OCI-LY3 (cell line): ENCODE measurements around the gene FRMD4B.
"Not testable (repeated sequence)": the region's sequence is repeated elsewhere in the genome, so short reads cannot be mapped to it uniquely, and the experiment has no call there.

ENCODE experiments used
- H2AFZ ChIP-seq: fragments of 200-600, 300-600 bp; shearing (Covaris generic); 2 replicates; pipeline ENCODE4 v1.6.0; 2014; ENCODE audit warnings: antibody characterized with exemption, low read depth, low read length
- H3K27ac ChIP-seq: fragments of 200-600, 300-600 bp; sonication (generic); 2 replicates; pipeline ENCODE4 v1.5.1; 2014; ENCODE audit warnings: mild to moderate bottlenecking, low read length, moderate library complexity, mixed read lengths
- H3K27me3 ChIP-seq: fragments of 200-600, 300-600 bp; sonication (generic); 2 replicates; pipeline ENCODE4 v1.6.1; 2014; ENCODE audit warnings: low read depth, low read length, mixed read lengths
- H3K36me3 ChIP-seq: fragments of 200-600, 300-600 bp; sonication (generic); replicated peaks from 2 replicates; pipeline ENCODE3; 2014; ENCODE audit warnings: low read depth, low read length, mixed read lengths
- H3K4me1 ChIP-seq: fragments of 300-600, 200-600 bp; sonication (generic); 2 replicates; pipeline ENCODE4 v1.6.1; 2014; ENCODE audit warnings: low read length, mixed read lengths
- H3K4me2 ChIP-seq: fragments of 200-600, 300-600 bp; sonication (generic); 2 replicates; pipeline ENCODE4 v1.6.1; 2014; ENCODE audit warnings: low read length, mixed read lengths
- H3K4me3 ChIP-seq: fragments of 300-600, 200-600 bp; sonication (generic); 2 replicates; pipeline ENCODE4 v1.5.1; 2014; ENCODE audit warnings: antibody characterized with exemption, mild to moderate bottlenecking, low read length, moderate library complexity
- H3K79me2 ChIP-seq: fragments of 300-600, 200-600 bp; shearing (Covaris generic); 2 replicates; pipeline ENCODE4 v1.6.1; 2014; ENCODE audit warnings: mild to moderate bottlenecking, low read length, mixed read lengths
- H3K9ac ChIP-seq: fragments of 300-600, 200-600 bp; shearing (Covaris generic); 2 replicates; pipeline ENCODE4 v1.6.0; 2014; ENCODE audit warnings: mild to moderate bottlenecking, low read length, moderate library complexity
- H3K9me3 ChIP-seq: fragments of 200-600, 300-600 bp; shearing (Covaris generic); 2 replicates; pipeline ENCODE4 v1.6.1; 2014; ENCODE audit warnings: low read length, mixed read lengths; ENCODE audit not compliant: insufficient read depth
- H4K20me1 ChIP-seq: fragments of 200-600, 300-600 bp; sonication (generic); 2 replicates; pipeline ENCODE4 v1.6.1; 2016; ENCODE audit warnings: low read length, mixed read lengths; ENCODE audit not compliant: insufficient read depth
- EZH2phosphoT487 ChIP-seq: fragments of 200-600 bp; shearing (Covaris generic); IDR thresholded peaks from 2 replicates; pipeline ENCODE4 v1.6.1; 2018; ENCODE audit warnings: antibody characterized with exemption, mixed run types, low read depth
- TF ChIP-seq, protein P1 (sequence below): fragments of 200-600, 300-600 bp; sonication (generic); IDR thresholded peaks from 2 replicates; pipeline ENCODE4 v1.5.1; 2014; ENCODE audit warnings: antibody characterized with exemption, low read length, low read depth

FRMD4B gene

DNA sequence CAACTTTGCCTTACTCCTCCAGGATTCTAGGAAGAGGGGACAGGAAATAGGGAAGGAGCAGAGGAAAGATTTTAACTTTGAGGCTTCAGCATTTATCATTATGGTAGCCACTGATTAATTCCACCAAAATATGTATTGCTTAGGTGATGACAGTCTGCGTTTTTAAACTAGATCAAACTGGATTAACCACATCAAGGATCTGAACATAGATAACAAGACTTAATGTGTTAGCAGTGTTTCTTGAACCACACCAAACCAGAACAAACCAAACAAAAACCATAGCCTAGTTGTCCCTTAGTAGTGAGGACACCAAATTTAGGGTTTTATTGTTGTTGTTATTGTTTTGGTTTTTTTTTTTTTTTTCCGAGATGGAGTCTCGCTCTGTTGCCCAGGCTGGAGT is 150.0 kb downstream of the FRMD4B start:
- Histone ChIP-seq H3K79me2 (no peaks in the 10 kb centered on the region), H3K9me3 (no peaks in the 10 kb centered on the region), H3K4me1 (no peaks in the 10 kb centered on the region), H4K20me1 (no peaks in the 10 kb centered on the region), H3K9ac (no peak overlapping the region), H3K4me2 (no peak overlapping the region), H3K27ac (no peak overlapping the region), H3K36me3 (no peaks in the 10 kb centered on the region), H3K4me3 (no peak overlapping the region), H2AFZ (no peak overlapping the region), H3K27me3 (no peaks in the 10 kb centered on the region)
- TF ChIP-seq, protein P1, sequence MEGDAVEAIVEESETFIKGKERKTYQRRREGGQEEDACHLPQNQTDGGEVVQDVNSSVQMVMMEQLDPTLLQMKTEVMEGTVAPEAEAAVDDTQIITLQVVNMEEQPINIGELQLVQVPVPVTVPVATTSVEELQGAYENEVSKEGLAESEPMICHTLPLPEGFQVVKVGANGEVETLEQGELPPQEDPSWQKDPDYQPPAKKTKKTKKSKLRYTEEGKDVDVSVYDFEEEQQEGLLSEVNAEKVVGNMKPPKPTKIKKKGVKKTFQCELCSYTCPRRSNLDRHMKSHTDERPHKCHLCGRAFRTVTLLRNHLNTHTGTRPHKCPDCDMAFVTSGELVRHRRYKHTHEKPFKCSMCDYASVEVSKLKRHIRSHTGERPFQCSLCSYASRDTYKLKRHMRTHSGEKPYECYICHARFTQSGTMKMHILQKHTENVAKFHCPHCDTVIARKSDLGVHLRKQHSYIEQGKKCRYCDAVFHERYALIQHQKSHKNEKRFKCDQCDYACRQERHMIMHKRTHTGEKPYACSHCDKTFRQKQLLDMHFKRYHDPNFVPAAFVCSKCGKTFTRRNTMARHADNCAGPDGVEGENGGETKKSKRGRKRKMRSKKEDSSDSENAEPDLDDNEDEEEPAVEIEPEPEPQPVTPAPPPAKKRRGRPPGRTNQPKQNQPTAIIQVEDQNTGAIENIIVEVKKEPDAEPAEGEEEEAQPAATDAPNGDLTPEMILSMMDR, result no peak
- TF ChIP-seq EZH2phosphoT487, result no peak

DNA sequence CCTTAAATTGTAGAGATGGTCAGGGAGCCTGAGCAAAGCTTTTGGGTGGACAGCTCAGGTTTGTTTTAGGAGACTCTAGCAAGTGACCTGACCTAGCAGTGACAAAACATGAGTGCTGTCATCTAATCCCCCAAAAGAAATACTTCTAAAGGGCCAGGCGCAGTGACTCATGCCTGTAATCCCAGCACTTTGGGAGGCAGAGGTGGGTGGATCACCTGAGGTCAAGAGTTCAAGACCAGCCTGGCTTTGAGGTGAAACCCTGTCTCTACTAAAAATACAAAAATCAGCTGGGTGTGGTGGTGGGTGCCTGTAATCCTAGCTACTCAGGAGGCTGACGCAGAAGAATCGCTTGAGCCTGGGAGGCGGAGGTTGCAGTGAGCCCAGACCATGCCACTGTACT is 150.7 kb downstream of the FRMD4B start:
- not testable (repeated sequence) for H2AFZ ChIP-seq, H3K79me2 ChIP-seq, H3K27me3 ChIP-seq, H3K4me1 ChIP-seq, H3K27ac ChIP-seq, H4K20me1 ChIP-seq, H3K4me2 ChIP-seq, H3K4me3 ChIP-seq, H3K9me3 ChIP-seq, H3K9ac ChIP-seq, H3K36me3 ChIP-seq

- no peak overlapping the region for H3K27ac ChIP-seq
- H3K27me3 ChIP-seq, result peaks cover 5% of the 10 kb centered on the region; the same call in 1 of the 2 replicates
- no peak for TF ChIP-seq EZH2phosphoT487
- TF ChIP-seq, protein P1, result no peak
- no peak overlapping the region for H3K9ac ChIP-seq
- H3K4me3 ChIP-seq, result no peak overlapping the region
- no peaks in the 10 kb centered on the region for H3K79me2 ChIP-seq
- H4K20me1 ChIP-seq, result no peaks in the 10 kb centered on the region
- no peaks in the 10 kb centered on the region for H3K36me3 ChIP-seq
- H3K9me3 ChIP-seq, result no peaks in the 10 kb centered on the region
- no peak overlapping the region for H2AFZ ChIP-seq
- H3K4me2 ChIP-seq, result no peak overlapping the region
- H3K4me1 ChIP-seq, result no peaks in the 10 kb centered on the region
Measured at GRCh38 chr3:69232482-69232881, 153.4 kb downstream of the FRMD4B start.

- TF ChIP-seq, protein P1, result no peak
- TF ChIP-seq EZH2phosphoT487, result no peak
- Histone ChIP-seq H3K4me2 (no peak overlapping the region), H3K36me3 (no peaks in the 10 kb centered on the region), H3K9ac (no peak overlapping the region), H3K4me3 (no peak overlapping the region), H3K9me3 (no peaks in the 10 kb centered on the region), H3K27ac (no peak overlapping the region), H3K79me2 (no peaks in the 10 kb centered on the region), H4K20me1 (no peaks in the 10 kb centered on the region), H2AFZ (no peak overlapping the region), H3K27me3 (peaks cover 5% of the 10 kb centered on the region; the same call in 1 of the 2 replicates), H3K4me1 (no peaks in the 10 kb centered on the region)
Measured at GRCh38 chr3:69231929-69232440, 153.9 kb downstream of the FRMD4B start.

DNA sequence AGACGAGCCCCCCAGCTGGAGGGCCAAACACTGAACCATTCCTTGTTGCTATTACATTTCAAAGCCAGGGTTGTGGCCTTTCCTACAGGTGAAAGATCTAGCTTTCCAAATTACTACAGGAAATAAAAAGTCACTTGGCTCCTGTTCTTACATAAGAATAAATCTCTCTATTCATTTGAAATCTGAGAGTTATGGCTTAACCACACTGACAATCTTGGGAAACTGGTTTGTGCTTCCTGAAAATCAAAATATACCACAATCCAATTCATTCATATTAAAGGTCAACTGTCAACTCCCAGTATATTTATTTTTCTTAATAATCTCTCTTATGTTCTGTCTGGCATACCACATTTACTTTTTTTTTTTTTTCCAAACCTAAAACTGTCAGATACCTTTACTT is 159.8 kb downstream of the FRMD4B start:
- Histone ChIP-seq H3K4me1 (no peaks in the 10 kb centered on the region), H4K20me1 (no peaks in the 10 kb centered on the region), H3K9me3 (no peaks in the 10 kb centered on the region), H2AFZ (no peak overlapping the region), H3K36me3 (no peaks in the 10 kb centered on the region), H3K4me2 (no peak overlapping the region), H3K79me2 (no peaks in the 10 kb centered on the region), H3K27me3 (peaks cover 5% of the 10 kb centered on the region; the same call in 1 of the 2 replicates), H3K27ac (no peak overlapping the region), H3K9ac (no peak overlapping the region), H3K4me3 (no peak overlapping the region)
- TF ChIP-seq, protein P1, result no peak
- no peak for TF ChIP-seq EZH2phosphoT487
